ENCODE results near the gene ENO3.

DNA sequence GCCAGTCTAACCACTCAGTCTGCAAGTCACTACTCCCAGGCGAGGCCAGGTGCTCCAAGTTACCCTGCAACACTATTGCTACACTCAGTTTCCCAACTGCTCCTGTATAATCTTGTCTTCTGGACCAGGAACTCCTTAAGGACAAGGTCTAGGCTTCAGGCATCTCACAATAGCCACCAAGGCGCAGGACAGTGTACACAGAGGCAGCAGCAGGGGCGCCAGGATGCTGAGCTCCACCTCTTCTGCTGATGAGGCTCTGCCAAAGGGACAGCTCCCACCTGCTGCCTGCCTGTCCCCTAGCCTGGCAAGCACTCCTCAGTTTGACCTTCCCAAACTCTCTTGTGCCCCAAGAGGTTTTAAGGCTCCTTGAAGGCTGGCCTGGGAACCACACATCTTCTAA lies 14.5 kb upstream of the ENO3 start:
- TF ChIP-seq, protein P1, sequence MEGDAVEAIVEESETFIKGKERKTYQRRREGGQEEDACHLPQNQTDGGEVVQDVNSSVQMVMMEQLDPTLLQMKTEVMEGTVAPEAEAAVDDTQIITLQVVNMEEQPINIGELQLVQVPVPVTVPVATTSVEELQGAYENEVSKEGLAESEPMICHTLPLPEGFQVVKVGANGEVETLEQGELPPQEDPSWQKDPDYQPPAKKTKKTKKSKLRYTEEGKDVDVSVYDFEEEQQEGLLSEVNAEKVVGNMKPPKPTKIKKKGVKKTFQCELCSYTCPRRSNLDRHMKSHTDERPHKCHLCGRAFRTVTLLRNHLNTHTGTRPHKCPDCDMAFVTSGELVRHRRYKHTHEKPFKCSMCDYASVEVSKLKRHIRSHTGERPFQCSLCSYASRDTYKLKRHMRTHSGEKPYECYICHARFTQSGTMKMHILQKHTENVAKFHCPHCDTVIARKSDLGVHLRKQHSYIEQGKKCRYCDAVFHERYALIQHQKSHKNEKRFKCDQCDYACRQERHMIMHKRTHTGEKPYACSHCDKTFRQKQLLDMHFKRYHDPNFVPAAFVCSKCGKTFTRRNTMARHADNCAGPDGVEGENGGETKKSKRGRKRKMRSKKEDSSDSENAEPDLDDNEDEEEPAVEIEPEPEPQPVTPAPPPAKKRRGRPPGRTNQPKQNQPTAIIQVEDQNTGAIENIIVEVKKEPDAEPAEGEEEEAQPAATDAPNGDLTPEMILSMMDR (IDR thresholded peaks at IDR 0.05): no peak
- TF ChIP-seq SIN3A (IDR thresholded peaks at IDR 0.05; ENCODE audit: borderline replicate concordance, insufficient read depth, low read depth, low read length): no peak
- no peak for TF ChIP-seq POLR2AphosphoS5 (IDR thresholded peaks at IDR 0.05; ENCODE audit: low read depth, low read length)

Measured in Panc1 (cell line).